Loucy (cell line): ENCODE data around the gene CACNB1.

Experiments used
- H2AFZ ChIP-seq: fragments of 200-600 bp; sonication (generic); 2 replicates; pipeline ENCODE4 v1.6.0; 2016; ENCODE audit warnings: antibody characterized with exemption, mild to moderate bottlenecking, low read length, moderate library complexity
- H3F3A ChIP-seq: fragments of 200-600 bp; 2 replicates; pipeline ENCODE4 v1.6.0; 2016; ENCODE audit warnings: antibody characterized with exemption, low read depth, mild to moderate bottlenecking
- H3K27me3 ChIP-seq: fragments of 200-600 bp; sonication (generic); 2 replicates; pipeline ENCODE4 v1.6.1; 2014; ENCODE audit warnings: low read length, mild to moderate bottlenecking; ENCODE audit not compliant: insufficient read depth, poor library complexity, severe bottlenecking
- H3K36me3 ChIP-seq: fragments of 200-600 bp; sonication (generic); 2 replicates; pipeline ENCODE4 v1.6.1; 2016; ENCODE audit warnings: low read length; ENCODE audit not compliant: insufficient read depth
- H3K4me1 ChIP-seq: fragments of 200-600 bp; sonication (generic); 2 replicates; pipeline ENCODE4 v1.5.1; 2014; ENCODE audit warnings: low read length, mild to moderate bottlenecking; ENCODE audit not compliant: insufficient read depth, poor library complexity, severe bottlenecking
- H3K4me2 ChIP-seq: fragments of 200-600 bp; sonication (generic); 2 replicates; pipeline ENCODE4 v1.6.0; 2014; ENCODE audit warnings: antibody characterized with exemption, low read length, low read depth, mild to moderate bottlenecking; ENCODE audit not compliant: poor library complexity, severe bottlenecking
- H3K4me3 ChIP-seq: fragments of 200-600 bp; sonication (generic); 2 replicates; pipeline ENCODE4 v1.5.1; 2014; ENCODE audit warnings: low read length, mild to moderate bottlenecking, mixed read lengths; ENCODE audit not compliant: poor library complexity, severe bottlenecking
- H3K79me2 ChIP-seq: fragments of 200-600 bp; sonication (generic); 2 replicates; pipeline ENCODE4 v1.6.1; 2014; ENCODE audit warnings: low read length; ENCODE audit not compliant: insufficient read depth
- H3K9ac ChIP-seq: fragments of 200-600 bp; sonication (generic); 2 replicates; pipeline ENCODE4 v1.6.0; 2014; ENCODE audit warnings: mild to moderate bottlenecking, low read depth, low read length, moderate library complexity; ENCODE audit not compliant: poor library complexity, severe bottlenecking
- H3K9me2 ChIP-seq: fragments of 200-600 bp; sonication (generic); replicated peaks from 2 replicates; pipeline ENCODE4 v1.6.1; 2016; ENCODE audit warnings: low read depth, low read length, mixed read lengths
- H3K9me3 ChIP-seq: fragments of 200-600 bp; sonication (generic); 2 replicates; pipeline ENCODE4 v1.6.1; 2014; ENCODE audit warnings: mild to moderate bottlenecking, antibody characterized with exemption, low read length, low read depth; ENCODE audit not compliant: insufficient read depth
- H4K20me1 ChIP-seq: fragments of 200-600 bp; sonication (generic); 2 replicates; pipeline ENCODE4 v1.6.0; 2014; ENCODE audit warnings: antibody characterized with exemption, low read length, mild to moderate bottlenecking; ENCODE audit not compliant: insufficient read depth, poor library complexity, severe bottlenecking
- CTCF ChIP-seq: fragments of 200-600 bp; sonication (generic); conservative IDR thresholded peaks from 2 replicates; pipeline ENCODE4 v1.5.1; 2014; ENCODE audit warnings: mild to moderate bottlenecking, antibody characterized with exemption, low read length
- EZH2phosphoT487 ChIP-seq: fragments of 200-600 bp; IDR thresholded peaks from 2 replicates; pipeline ENCODE4 v1.6.1; 2018; ENCODE audit warnings: antibody characterized with exemption, mild to moderate bottlenecking, moderate library complexity, borderline replicate concordance

CACNB1 gene

GRCh38 chr17:39151150-39151942 is 46.1 kb downstream of the CACNB1 start, which contains the start of gene PLXDC1:
PLXDC1 (minus strand) TSS chr17:39151637; CDS start chr17:39151437, 200 bp downstream.
- Histone ChIP-seq H3F3A (0 out of 2 replicates have a peak, but pooled peaks cover 3% of the 10 kb centered on the region), H3K9ac (peak within 1 kb of the TSS; percentile 91)

GRCh38 chr17:39150795-39151149 is 46.7 kb downstream of the CACNB1 start:
- peak overlapping the region; percentile 66 for H3K4me2 ChIP-seq
- H4K20me1 ChIP-seq = no peaks in the 10 kb centered on the region
- H3K4me1 ChIP-seq = peaks cover 18% of the 10 kb centered on the region
- no peak overlapping the region for H3K9ac ChIP-seq
- H2AFZ ChIP-seq = 0 out of 2 replicates have a peak overlapping the region, but pooled peaks have one; percentile 39
- no peaks in the 10 kb centered on the region for H3K79me2 ChIP-seq
- no peaks in the 10 kb centered on the region for H3K9me2 ChIP-seq
- H3K36me3 ChIP-seq = no peaks in the 10 kb centered on the region
- H3K27me3 ChIP-seq = no peaks in the 10 kb centered on the region
- TF ChIP-seq EZH2phosphoT487 (no peak), CTCF (no peak)
- H3K4me3 ChIP-seq = peak overlapping the region; percentile 56
- no peaks in the 10 kb centered on the region for H3K9me3 ChIP-seq
- 0 out of 2 replicates have a peak, but pooled peaks cover 3% of the 10 kb centered on the region for H3F3A ChIP-seq

More at GRCh38 chr17:39151150-39151942, 46.1 kb downstream of the CACNB1 start, which contains the start of gene PLXDC1:
- Histone ChIP-seq H3K9me3 (no peaks in the 10 kb centered on the region), H3K36me3 (no peaks in the 10 kb centered on the region), H3K79me2 (no peaks in the 10 kb centered on the region), H3K9me2 (no peaks in the 10 kb centered on the region), H3K27me3 (no peaks in the 10 kb centered on the region), H3K4me2 (peak within 1 kb of the TSS; percentile 95), H4K20me1 (no peaks in the 10 kb centered on the region), H3K4me3 (peak within 1 kb of the TSS; percentile 87), H3K4me1 (peaks cover 18% of the 10 kb centered on the region), H2AFZ (0 out of 2 replicates have a peak within 1 kb of the TSS, but pooled peaks have one; percentile 39)
- TF ChIP-seq EZH2phosphoT487 (no peak), CTCF (no peak)

GRCh38 chr17:39150104-39150634 is 47.3 kb downstream of the CACNB1 start:
- peaks cover 18% of the 10 kb centered on the region for H3K4me1 ChIP-seq
- H3K9me3 ChIP-seq = no peaks in the 10 kb centered on the region
- H3K79me2 ChIP-seq = no peaks in the 10 kb centered on the region
- no peak overlapping the region for H3K4me2 ChIP-seq
- H3K9me2 ChIP-seq = no peaks in the 10 kb centered on the region
- H2AFZ ChIP-seq = no peak overlapping the region
- peak; percentile 20 for TF ChIP-seq CTCF
- TF ChIP-seq EZH2phosphoT487 = no peak
- H4K20me1 ChIP-seq = no peaks in the 10 kb centered on the region
- H3K9ac ChIP-seq = no peak overlapping the region
- H3K4me3 ChIP-seq = no peak overlapping the region
- H3K36me3 ChIP-seq = no peaks in the 10 kb centered on the region
- no peaks in the 10 kb centered on the region for H3K27me3 ChIP-seq
- 0 out of 2 replicates have a peak, but pooled peaks cover 3% of the 10 kb centered on the region for H3F3A ChIP-seq
